Muscle layer of colon (tissue), 2 donors: ENCODE data around the gene NDRG3.

Experiments
- H3K27ac ChIP-seq: one replicate; pipeline ENCODE4 v1.7.0; 2013; ENCODE audit warnings: low read depth, mild to moderate bottlenecking, low read length, moderate library complexity
- H3K27me3 ChIP-seq, 2 donors: one replicate each; pipeline ENCODE4 v1.7.0; 2013; ENCODE audit warnings: low read length in 2 of 2, mild to moderate bottlenecking in 2 of 2; ENCODE audit not compliant: insufficient read depth in 2 of 2, control insufficient read depth in 1 of 2
- H3K36me3 ChIP-seq: one replicate; pipeline ENCODE4 v1.7.0; 2013; ENCODE audit warnings: mild to moderate bottlenecking, low read length; ENCODE audit not compliant: insufficient read depth
- H3K4me1 ChIP-seq: one replicate; pipeline ENCODE4 v1.7.0; 2013; ENCODE audit warnings: mild to moderate bottlenecking, low read length; ENCODE audit not compliant: insufficient read depth
- H3K4me3 ChIP-seq, 2 donors: one replicate each; pipeline ENCODE4 v1.7.0; 2013; ENCODE audit warnings: low read length in 2 of 2, low read depth in 1 of 2, mild to moderate bottlenecking in 1 of 2, moderate library complexity in 1 of 2
- H3K9ac ChIP-seq: one replicate; pipeline ENCODE4 v1.7.0; 2013; ENCODE audit warnings: low read length
- H3K9me3 ChIP-seq: one replicate; pipeline ENCODE4 v1.7.0; 2013; ENCODE audit warnings: mild to moderate bottlenecking, low read length
- donor health status: abdominal sarcoma.
- donor health status: Adenocarcinoma of cecum.

NDRG3 gene

GRCh38 chr20:36758276-36758675 lies 12.4 kb upstream of the NDRG3 start:
- Histone ChIP-seq H3K4me3 (no peak overlapping the region), H3K27ac (no peak overlapping the region), H3K4me1 (peaks cover 14% of the 10 kb centered on the region), H3K27me3 (no peaks in the 10 kb centered on the region), H3K36me3 (no peaks in the 10 kb centered on the region), H3K9me3 (no peaks in the 10 kb centered on the region), H3K9ac (no peak overlapping the region)

DNA sequence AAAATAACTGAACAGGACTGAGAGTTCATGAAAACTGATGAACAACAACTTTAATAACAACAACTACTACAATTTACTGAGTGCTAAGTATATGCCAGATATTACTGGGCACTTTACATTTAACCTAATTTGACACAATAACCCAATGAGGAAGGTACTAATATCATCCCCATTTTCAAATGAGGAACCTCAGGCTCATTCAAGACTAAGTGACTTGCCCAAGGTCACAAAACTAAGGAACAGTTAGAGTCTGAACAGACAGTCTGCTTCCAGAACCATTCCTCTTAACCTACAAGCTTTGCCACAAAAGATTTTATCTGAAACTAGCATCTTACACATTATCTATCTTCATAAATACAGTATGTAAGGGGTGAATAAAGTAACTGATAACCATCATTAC lies 10.6 kb upstream of the NDRG3 start:
- no peak overlapping the region for H3K9ac ChIP-seq
- no peaks in the 10 kb centered on the region for H3K9me3 ChIP-seq
- H3K4me3 ChIP-seq = no peak overlapping the region
- H3K4me1 ChIP-seq = peaks cover 28% of the 10 kb centered on the region
- no peaks in the 10 kb centered on the region for H3K36me3 ChIP-seq
- H3K27me3 ChIP-seq = no peaks in the 10 kb centered on the region
- H3K27ac ChIP-seq = no peak overlapping the region

DNA sequence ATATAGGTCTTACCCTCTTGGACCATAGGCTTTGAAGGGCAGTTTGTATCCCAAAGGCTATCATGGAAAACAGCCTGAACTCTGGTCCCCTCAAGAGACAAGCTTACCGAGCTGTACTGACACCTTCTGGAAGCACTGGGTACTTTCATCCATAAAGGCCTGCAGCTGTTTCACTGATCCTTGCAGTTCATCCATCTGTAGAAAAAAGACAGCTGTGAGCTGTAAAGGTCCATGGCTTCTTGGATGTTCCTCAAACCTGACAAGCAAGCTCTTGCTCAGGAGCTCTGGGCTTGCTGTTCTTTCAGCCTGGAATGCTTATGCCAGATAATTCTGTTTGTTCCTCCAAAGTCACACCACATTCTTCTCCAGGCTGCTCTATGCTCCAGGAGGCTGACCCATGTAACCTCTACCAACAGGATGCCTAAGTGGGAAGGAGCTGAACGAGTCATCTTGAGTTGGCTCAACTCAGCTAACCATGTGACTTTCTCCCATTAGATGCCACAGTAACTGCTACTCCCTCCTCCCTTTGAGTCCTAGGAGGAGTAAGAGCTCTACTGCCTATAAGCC lies 8.8 kb upstream of the NDRG3 start:
- H3K9ac ChIP-seq = no peak overlapping the region
- no peaks in the 10 kb centered on the region for H3K27me3 ChIP-seq
- H3K27ac ChIP-seq = no peak overlapping the region
- H3K4me1 ChIP-seq = peaks cover 28% of the 10 kb centered on the region
- no peak overlapping the region for H3K4me3 ChIP-seq
- no peaks in the 10 kb centered on the region for H3K9me3 ChIP-seq
- no peaks in the 10 kb centered on the region for H3K36me3 ChIP-seq

DNA sequence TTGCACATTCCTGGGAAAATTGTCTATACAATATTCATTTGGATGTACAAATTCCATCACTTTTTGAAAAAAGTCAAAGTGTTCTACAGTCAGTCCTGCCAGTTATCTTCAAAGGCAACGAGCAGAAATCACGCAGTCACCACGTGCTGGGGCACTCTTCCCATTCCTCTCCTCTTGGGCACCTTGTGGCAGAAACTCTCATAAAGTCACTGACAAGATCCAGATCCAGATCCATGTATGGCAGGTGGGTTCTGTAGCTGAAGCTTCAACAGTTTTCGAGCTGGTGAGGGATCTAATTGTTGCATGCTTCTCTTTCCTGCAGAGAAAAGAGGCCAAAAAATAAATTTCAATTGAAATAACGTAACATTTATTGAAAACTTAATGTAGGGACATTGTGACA lies 6.7 kb upstream of the NDRG3 start:
- H3K27ac ChIP-seq = no peak overlapping the region
- H3K4me3 ChIP-seq = no peak overlapping the region
- H3K9me3 ChIP-seq = no peaks in the 10 kb centered on the region
- H3K27me3 ChIP-seq = no peaks in the 10 kb centered on the region
- peaks cover 28% of the 10 kb centered on the region for H3K4me1 ChIP-seq
- no peak overlapping the region for H3K9ac ChIP-seq
- H3K36me3 ChIP-seq = no peaks in the 10 kb centered on the region

GRCh38 chr20:36745234-36745926 lies 510 bp downstream of the NDRG3 start:
- Histone ChIP-seq H3K9me3 (no peaks in the 10 kb centered on the region), H3K4me3 (peak overlapping the region; percentile 72 to 81), H3K4me1 (peaks cover 12% of the 10 kb centered on the region), H3K27ac (peak overlapping the region; percentile 76), H3K9ac (peak overlapping the region; percentile 79), H3K27me3 (no peaks in the 10 kb centered on the region), H3K36me3 (no peaks in the 10 kb centered on the region)

- no peaks in the 10 kb centered on the region for H3K27me3 ChIP-seq
- peaks cover 12% of the 10 kb centered on the region for H3K4me1 ChIP-seq
- no peaks in the 10 kb centered on the region for H3K9me3 ChIP-seq
- H3K4me3 ChIP-seq = peak overlapping the region in 1 of 2 donors; percentile 81
- no peak overlapping the region for H3K9ac ChIP-seq
- H3K36me3 ChIP-seq = no peaks in the 10 kb centered on the region
- peak overlapping the region; percentile 76 for H3K27ac ChIP-seq
Observed at GRCh38 chr20:36744764-36745191, 1.1 kb downstream of the NDRG3 start.

DNA sequence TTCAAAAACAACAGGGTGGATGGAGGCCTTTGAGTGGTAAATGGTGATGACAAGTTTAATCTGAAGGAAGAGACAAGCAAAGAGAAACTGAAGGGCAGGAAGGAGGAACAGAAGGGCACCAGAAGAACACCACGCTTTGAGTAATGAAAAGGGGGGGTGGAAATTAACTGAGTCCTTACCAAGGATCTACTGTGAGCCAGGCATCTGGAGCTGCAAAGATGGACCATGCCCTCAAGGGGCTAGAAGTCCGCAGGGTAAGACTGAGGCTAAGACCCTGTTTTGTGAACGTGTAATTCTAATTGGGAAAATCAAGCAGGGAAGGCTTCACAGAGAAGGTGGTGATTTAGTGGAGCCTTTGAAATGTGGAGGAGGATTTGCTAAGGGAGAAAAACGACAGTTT lies 1.6 kb downstream of the NDRG3 start:
- H3K36me3 ChIP-seq = no peaks in the 10 kb centered on the region
- H3K27ac ChIP-seq = peak overlapping the region; percentile 30
- H3K4me3 ChIP-seq = no peak overlapping the region
- no peak overlapping the region for H3K9ac ChIP-seq
- no peaks in the 10 kb centered on the region for H3K9me3 ChIP-seq
- no peaks in the 10 kb centered on the region for H3K27me3 ChIP-seq
- H3K4me1 ChIP-seq = peaks cover 12% of the 10 kb centered on the region

DNA sequence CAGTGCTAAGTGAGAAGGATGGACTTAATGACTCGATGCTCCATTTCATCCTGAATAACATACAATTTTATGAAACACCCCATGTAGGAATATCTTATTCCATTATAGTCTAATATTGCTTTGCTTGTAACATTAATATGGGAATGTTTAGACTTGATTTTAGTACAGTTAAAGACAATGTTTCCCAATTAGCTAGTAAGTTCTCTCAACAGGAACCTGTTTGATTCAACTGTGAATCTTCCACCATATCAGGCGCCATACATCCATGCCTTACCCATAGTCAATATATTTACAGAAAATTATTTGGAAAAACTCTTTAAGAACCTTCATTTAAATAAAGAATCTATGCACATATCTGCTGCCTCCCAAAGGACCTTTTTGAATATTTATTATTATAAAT lies 3.3 kb downstream of the NDRG3 start:
- Histone ChIP-seq H3K27ac (no peak overlapping the region), H3K4me3 (no peak overlapping the region), H3K9ac (no peak overlapping the region)

GRCh38 chr20:36741072-36741471 lies 4.8 kb downstream of the NDRG3 start:
- Histone ChIP-seq H3K9me3 (no peaks in the 10 kb centered on the region), H3K36me3 (no peaks in the 10 kb centered on the region), H3K9ac (no peak overlapping the region), H3K27me3 (no peaks in the 10 kb centered on the region), H3K4me1 (peaks cover 14% of the 10 kb centered on the region), H3K27ac (no peak overlapping the region), H3K4me3 (no peak overlapping the region)

More for the DNA sequence above, 3.3 kb downstream of the NDRG3 start:
- no peaks in the 10 kb centered on the region for H3K36me3 ChIP-seq
- no peaks in the 10 kb centered on the region for H3K9me3 ChIP-seq
- H3K27me3 ChIP-seq = no peaks in the 10 kb centered on the region
- peaks cover 12% of the 10 kb centered on the region for H3K4me1 ChIP-seq

DNA sequence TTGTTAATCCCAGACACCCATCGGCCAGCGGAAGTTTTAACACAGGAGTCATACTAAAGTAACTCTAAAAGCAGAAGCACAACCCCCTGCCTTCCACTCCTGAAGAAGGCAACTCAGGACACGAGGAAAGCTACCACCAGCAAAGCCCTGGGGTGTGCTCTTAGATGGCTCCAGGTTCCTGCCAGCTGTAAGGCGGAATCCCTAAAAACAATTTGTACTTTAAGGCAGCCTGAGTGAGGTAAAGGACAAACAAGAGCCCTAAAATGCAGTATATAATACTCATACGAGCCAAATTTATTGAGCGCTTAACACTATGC lies 8.7 kb downstream of the NDRG3 start:
- H3K9ac ChIP-seq = no peak overlapping the region
- no peaks in the 10 kb centered on the region for H3K27me3 ChIP-seq
- no peak overlapping the region for H3K27ac ChIP-seq
- H3K4me1 ChIP-seq = peaks cover 17% of the 10 kb centered on the region
- H3K9me3 ChIP-seq = no peaks in the 10 kb centered on the region
- H3K4me3 ChIP-seq = no peak overlapping the region
- no peaks in the 10 kb centered on the region for H3K36me3 ChIP-seq

DNA sequence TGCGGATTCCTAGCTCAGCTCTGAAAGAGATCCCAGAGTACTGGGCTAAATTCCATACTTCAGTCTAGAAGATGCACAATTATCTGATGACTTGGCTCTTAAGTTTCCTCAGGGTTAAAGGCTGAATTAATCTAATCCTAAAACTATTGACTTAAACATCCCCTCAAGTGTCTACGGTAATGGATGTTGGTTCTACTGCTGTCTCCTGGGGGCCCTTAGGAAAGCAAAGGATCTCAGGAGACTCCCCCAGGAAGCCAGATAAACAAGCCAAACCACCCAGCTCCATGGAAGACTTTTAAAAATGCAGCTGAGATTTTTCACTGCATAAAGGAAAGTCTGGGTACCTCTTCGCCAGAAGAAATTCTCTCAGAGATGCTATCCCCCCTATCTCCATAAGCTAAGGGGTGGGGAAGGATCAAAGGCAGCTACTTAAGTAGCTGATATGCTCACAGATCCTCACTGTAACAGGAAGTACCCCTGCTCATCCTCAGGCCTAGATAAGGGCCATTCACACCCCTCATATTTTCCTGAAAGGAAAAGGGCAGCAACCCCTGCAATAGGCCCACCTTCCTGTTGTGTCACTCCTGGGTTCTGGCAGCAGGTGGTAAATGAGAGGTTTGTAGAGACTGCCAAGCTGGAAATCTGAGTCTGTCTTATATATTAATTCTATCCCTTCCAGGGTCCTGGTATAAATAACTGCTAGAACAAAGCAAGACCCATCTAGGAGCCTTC lies 9.3 kb downstream of the NDRG3 start:
- Histone ChIP-seq H3K9me3 (no peaks in the 10 kb centered on the region), H3K27ac (no peak overlapping the region), H3K4me1 (peaks cover 17% of the 10 kb centered on the region), H3K9ac (no peak overlapping the region), H3K27me3 (no peaks in the 10 kb centered on the region), H3K36me3 (no peaks in the 10 kb centered on the region), H3K4me3 (no peak overlapping the region)
